ENCODE results near the gene ITGB2.

The ITGB2 gene

GRCh38 chr21:44910229-44911067, 10.3 kb downstream of the ITGB2 start:
- no peak for DNase-seq (ENCODE audit: low spot score)

GRCh38 chr21:44909719-44910118, 11.0 kb downstream of the ITGB2 start:
- DNase-seq (ENCODE audit: low spot score), result no peak

DNA sequence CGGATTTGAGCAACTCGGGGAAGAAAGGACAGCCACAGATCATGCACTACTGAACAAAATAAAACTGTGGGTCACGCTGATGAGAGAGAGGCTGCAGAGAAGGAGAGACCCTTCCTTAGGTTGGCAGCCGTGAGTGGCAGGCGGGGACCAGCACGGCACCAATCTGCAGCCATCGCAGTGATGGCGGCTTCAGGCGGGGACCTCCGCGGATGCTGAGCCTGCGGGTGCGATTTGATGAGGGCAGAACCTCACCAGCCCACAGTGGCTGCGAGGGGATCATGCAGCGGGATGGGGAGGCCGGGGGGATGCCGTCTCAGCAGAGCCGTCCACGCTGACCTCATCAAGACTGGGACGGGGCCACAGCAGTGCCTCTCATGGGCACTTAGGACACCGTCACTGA, 11.8 kb downstream of the ITGB2 start:
- DNase-seq (ENCODE audit: low spot score), result no peak

GRCh38 chr21:44907966-44908895, 12.5 kb downstream of the ITGB2 start:
- DNase-seq (ENCODE audit: low spot score), result no peak

GRCh38 chr21:44907225-44907965, 13.3 kb downstream of the ITGB2 start:
- no peak for DNase-seq (ENCODE audit: low spot score)

- no peak for DNase-seq (ENCODE audit: low spot score)
These were observed 15.0 kb downstream of the ITGB2 start for GRCh38 chr21:44905728-44906090.

DNA sequence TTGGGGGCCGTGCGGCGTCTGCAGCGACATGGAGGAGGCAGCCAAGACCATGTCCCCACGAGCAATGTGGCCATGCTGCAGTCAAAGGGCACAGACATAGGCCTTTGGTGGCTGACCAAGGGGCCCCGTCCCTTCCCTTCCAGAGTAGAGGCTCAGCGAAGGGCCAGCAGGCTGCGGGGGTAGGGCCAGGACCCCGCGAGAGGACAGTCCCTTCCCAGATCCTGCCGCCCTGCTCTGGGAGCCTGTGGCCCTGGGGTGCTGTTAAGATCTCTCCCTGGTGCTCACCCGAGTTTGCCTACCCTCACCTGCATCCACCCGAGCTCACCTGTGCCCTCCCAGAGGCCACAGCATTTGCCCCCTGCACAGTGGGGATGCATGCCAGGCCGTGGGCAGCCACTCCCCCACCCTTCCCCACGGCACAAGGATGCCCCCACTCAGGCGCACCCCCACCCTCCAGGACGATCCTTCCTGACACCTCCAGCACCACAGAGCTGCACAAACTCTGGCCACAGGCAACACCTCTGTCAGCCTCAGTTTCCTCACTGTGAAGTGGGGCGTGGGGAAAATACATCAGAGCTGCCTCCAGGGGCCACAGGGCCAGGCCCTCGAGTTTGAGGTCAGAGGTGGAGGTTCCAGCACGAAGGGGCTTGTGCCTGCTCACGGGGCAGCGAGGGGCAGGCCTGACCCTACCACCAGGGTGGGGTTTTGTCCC, 15.5 kb downstream of the ITGB2 start:
- no peak for DNase-seq (ENCODE audit: low spot score)

GRCh38 chr21:44904141-44904923, 16.4 kb downstream of the ITGB2 start:
- DNase-seq (ENCODE audit: low spot score), result no peak

GRCh38 chr21:44903689-44904088, 17.0 kb downstream of the ITGB2 start:
- DNase-seq (ENCODE audit: low spot score), result no peak

DNA sequence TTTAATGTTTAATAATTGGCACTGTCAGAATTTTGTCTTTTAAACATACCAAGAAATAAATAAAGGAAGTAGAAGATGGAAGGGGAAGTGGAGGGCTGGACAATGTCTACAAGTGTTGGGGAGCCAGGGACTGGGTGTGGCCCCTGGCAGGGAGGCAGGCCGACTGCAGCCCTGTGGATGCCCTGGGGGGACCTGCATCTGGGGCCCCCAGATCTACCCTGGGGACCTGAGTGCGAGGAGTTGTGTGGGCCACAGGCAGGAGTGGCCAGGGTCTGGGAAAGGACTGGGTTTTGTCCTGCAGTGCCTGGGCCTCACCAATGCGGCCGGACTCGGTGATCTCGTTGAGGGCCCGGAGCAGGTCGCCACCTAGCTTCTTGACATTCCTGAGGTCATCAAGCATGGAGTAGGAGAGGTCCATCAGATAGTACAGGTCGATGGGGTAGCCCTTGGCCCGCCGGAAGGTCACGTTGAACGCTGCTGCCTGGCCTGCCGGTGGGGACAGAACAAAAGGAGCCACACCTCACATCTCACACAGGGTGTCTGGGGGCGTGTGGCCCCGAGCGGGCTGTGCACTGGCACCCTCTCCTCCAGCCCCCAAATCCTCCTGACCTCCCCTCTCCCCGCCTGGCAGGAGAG, 17.5 kb downstream of the ITGB2 start:
- DNase-seq (ENCODE audit: low spot score), result no peak

GRCh38 chr21:44902268-44903049, 18.2 kb downstream of the ITGB2 start:
- DNase-seq (ENCODE audit: low spot score), result no peak

- no peak for DNase-seq (ENCODE audit: low spot score)
These were observed 19.2 kb downstream of the ITGB2 start for GRCh38 chr21:44901391-44902074.

- DNase-seq (ENCODE audit: low spot score), result no peak
These were observed 20.0 kb downstream of the ITGB2 start for GRCh38 chr21:44900559-44901251.

GRCh38 chr21:44899768-44900558, 20.7 kb downstream of the ITGB2 start:
- DNase-seq (ENCODE audit: low spot score), result no peak

DNA sequence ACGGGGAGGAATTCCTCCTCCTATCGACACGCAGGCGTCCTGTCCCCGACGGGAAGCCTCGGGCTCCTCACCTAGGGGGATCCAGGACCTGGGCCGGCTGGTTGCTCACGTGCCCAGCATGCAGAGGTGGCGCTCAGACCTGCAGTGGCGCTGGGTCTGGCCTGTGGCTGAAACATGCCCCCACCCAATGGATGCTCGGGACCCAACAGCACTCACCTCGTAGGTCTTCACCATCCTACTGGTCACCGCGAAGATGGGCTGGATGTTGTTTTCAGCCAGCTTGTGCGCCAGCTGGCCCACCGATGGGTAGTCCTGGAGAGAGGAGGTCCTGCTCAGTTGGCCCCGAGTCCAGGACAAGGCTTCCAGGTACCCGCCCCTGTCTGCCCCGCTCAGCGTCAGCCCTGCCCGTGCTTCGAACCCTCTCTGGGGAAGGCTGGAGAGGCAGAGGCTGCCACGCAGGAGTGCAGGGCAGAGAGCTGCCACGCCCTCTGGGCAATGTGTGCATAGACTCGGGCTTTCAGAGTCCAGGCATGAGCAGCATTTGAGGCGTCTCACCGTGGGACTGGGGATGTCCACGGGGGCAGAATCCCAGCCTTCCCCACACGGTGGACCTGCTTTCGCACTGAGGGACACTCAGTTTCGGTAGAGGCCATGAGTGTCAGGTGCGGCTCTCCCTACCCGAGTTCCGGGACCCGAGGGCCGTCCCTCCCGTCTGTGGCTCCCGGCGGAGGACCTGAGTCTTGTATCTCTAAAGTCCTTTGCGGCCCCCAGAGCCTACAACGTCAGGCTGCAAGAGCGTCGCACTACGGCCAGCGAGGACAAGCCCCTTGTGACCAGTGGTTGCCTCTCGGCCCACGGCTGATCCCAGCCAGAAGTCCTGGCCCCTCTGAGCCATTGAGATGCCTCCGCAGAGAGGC, 21.6 kb downstream of the ITGB2 start:
- DNase-seq (ENCODE audit: low spot score), result no peak

- DNase-seq (ENCODE audit: low spot score), result no peak
These were observed 22.6 kb downstream of the ITGB2 start for GRCh38 chr21:44898011-44898488.

Data from CD4-positive, alpha-beta T cell treated with Interleukin-6 at 100 ng/mL for 8 hours (primary cell).